ENCODE results near the gene HS6ST2.

HS6ST2 gene

DNA sequence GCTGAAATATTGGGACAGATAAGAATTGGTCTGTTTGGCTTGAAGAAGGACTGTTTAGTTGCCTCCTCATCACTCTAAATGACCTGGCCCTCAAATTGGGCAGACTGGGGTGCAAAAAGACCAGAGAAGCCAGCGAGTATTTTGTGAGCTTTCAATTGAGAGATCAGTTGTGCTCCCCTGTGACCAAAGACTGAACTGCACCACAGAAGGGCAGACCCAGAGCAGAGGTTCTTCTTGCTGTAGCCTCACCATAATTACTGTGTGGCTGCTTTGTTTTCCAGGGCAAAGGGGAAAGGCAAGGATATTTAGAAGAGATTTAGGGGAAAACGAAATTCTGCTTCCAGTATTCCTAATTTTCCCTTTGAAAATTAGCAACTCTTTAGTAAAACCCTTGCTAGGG lies 365.5 kb downstream of the HS6ST2 start:
- no peak for TF ChIP-seq EZH2 (IDR thresholded peaks at IDR 0.05; ENCODE audit: borderline replicate concordance, low read depth, low read length, severe bottlenecking)
- TF ChIP-seq, protein P1, sequence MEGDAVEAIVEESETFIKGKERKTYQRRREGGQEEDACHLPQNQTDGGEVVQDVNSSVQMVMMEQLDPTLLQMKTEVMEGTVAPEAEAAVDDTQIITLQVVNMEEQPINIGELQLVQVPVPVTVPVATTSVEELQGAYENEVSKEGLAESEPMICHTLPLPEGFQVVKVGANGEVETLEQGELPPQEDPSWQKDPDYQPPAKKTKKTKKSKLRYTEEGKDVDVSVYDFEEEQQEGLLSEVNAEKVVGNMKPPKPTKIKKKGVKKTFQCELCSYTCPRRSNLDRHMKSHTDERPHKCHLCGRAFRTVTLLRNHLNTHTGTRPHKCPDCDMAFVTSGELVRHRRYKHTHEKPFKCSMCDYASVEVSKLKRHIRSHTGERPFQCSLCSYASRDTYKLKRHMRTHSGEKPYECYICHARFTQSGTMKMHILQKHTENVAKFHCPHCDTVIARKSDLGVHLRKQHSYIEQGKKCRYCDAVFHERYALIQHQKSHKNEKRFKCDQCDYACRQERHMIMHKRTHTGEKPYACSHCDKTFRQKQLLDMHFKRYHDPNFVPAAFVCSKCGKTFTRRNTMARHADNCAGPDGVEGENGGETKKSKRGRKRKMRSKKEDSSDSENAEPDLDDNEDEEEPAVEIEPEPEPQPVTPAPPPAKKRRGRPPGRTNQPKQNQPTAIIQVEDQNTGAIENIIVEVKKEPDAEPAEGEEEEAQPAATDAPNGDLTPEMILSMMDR (IDR thresholded peaks at IDR 0.05; ENCODE audit: borderline replicate concordance, extremely low read depth, low read length, poor library complexity, severe bottlenecking) = peak; percentile 40
- no peaks in the 10 kb centered on the region for H3K36me3 ChIP-seq (ENCODE audit: insufficient read depth, low read length)
- H3K79me2 ChIP-seq (ENCODE audit: insufficient read depth, low read length) = no peaks in the 10 kb centered on the region
- no peaks in the 10 kb centered on the region for H3K4me1 ChIP-seq (ENCODE audit: insufficient read depth, low read length)
- H3K27ac ChIP-seq (ENCODE audit: low read length) = no peak overlapping the region
- no peak overlapping the region for H3K4me2 ChIP-seq (ENCODE audit: insufficient read depth, low read length)
- H4K20me1 ChIP-seq (ENCODE audit: insufficient read depth, low read length) = no peaks in the 10 kb centered on the region
- no peaks in the 10 kb centered on the region for H3K27me3 ChIP-seq (ENCODE audit: insufficient read depth, low read length, poor library complexity)
- H3K9me3 ChIP-seq (ENCODE audit: insufficient read depth, low read length, severe bottlenecking) = no peaks in the 10 kb centered on the region
- DNase-seq (no peak), ATAC-seq (ENCODE audit: insufficient read depth, low read depth) (0 out of 3 replicates have a peak, but pooled peaks have one; percentile 44)
- no peak overlapping the region for H3K9ac ChIP-seq (ENCODE audit: low read depth, low read length)
- no peak overlapping the region for H2AFZ ChIP-seq (ENCODE audit: low read depth, low read length)
- H3K4me3 ChIP-seq (ENCODE audit: low read depth in 1 of 2, low read length in 2 of 2) = no peak overlapping the region

GRCh38 chrX:132591719-132592275 lies 366.6 kb downstream of the HS6ST2 start:
- H4K20me1 ChIP-seq (ENCODE audit: insufficient read depth, low read length) = no peaks in the 10 kb centered on the region
- no peaks in the 10 kb centered on the region for H3K4me1 ChIP-seq (ENCODE audit: insufficient read depth, low read length)
- H3K9ac ChIP-seq (ENCODE audit: low read depth, low read length) = no peak overlapping the region
- no peak overlapping the region for H3K27ac ChIP-seq (ENCODE audit: low read length)
- H3K36me3 ChIP-seq (ENCODE audit: insufficient read depth, low read length) = no peaks in the 10 kb centered on the region
- no peak overlapping the region for H3K4me3 ChIP-seq (ENCODE audit: low read depth in 1 of 2, low read length in 2 of 2)
- no peaks in the 10 kb centered on the region for H3K79me2 ChIP-seq (ENCODE audit: insufficient read depth, low read length)
- no peaks in the 10 kb centered on the region for H3K9me3 ChIP-seq (ENCODE audit: insufficient read depth, low read length, severe bottlenecking)
- H3K4me2 ChIP-seq (ENCODE audit: insufficient read depth, low read length) = no peak overlapping the region
- no peaks in the 10 kb centered on the region for H3K27me3 ChIP-seq (ENCODE audit: insufficient read depth, low read length, poor library complexity)
- no peak overlapping the region for H2AFZ ChIP-seq (ENCODE audit: low read depth, low read length)
- TF ChIP-seq, protein P1 (IDR thresholded peaks at IDR 0.05; ENCODE audit: borderline replicate concordance, extremely low read depth, low read length, poor library complexity, severe bottlenecking) = no peak
- no peak for TF ChIP-seq EZH2 (IDR thresholded peaks at IDR 0.05; ENCODE audit: borderline replicate concordance, low read depth, low read length, severe bottlenecking)
- DNase-seq (no peak), ATAC-seq (ENCODE audit: insufficient read depth, low read depth) (no peak)

DNA sequence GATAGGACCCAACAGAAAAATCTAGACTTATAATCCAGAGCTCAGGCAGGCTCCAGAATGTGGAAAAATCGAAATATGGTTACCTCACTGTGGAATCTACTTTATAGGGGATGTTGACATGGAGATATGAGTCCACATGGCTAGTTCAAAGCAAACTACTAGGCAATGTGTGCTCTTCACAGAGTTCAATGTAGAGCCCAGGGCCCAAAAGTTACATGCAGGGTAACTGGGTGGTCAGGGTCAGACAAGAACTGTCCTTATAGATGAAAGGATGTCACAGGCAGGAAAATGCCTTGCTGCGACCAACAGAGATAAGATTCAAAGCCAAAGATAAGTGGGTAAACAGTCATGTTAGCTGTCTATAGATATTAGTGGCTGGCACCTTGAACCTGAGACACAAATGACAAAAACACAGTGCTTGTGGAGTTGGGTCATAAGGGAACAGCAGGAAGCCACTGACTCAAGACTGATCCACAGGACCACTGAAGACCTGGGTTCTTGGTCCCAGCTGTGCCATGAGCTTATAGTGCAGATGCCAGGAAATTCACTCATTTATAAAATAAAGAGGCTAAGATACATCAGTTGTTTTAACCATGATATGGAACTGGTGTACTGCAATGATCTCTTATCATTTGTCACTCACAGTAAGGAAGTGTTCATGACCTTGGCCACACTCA lies 367.9 kb downstream of the HS6ST2 start:
- Histone ChIP-seq H3K79me2 (ENCODE audit: insufficient read depth, low read length) (no peaks in the 10 kb centered on the region), H3K9ac (ENCODE audit: low read depth, low read length) (no peak overlapping the region), H3K27ac (ENCODE audit: low read length) (no peak overlapping the region), H3K27me3 (ENCODE audit: insufficient read depth, low read length, poor library complexity) (no peaks in the 10 kb centered on the region), H2AFZ (ENCODE audit: low read depth, low read length) (no peak overlapping the region), H3K4me3 (ENCODE audit: low read depth in 1 of 2, low read length in 2 of 2) (no peak overlapping the region), H3K9me3 (ENCODE audit: insufficient read depth, low read length, severe bottlenecking) (no peaks in the 10 kb centered on the region), H3K4me1 (ENCODE audit: insufficient read depth, low read length) (no peaks in the 10 kb centered on the region), H3K36me3 (ENCODE audit: insufficient read depth, low read length) (no peaks in the 10 kb centered on the region), H3K4me2 (ENCODE audit: insufficient read depth, low read length) (no peak overlapping the region), H4K20me1 (ENCODE audit: insufficient read depth, low read length) (no peaks in the 10 kb centered on the region)
- ATAC-seq (ENCODE audit: insufficient read depth, low read depth) (no peak), DNase-seq (no peak)
- TF ChIP-seq EZH2 (IDR thresholded peaks at IDR 0.05; ENCODE audit: borderline replicate concordance, low read depth, low read length, severe bottlenecking) = no peak
- TF ChIP-seq, protein P1 (IDR thresholded peaks at IDR 0.05; ENCODE audit: borderline replicate concordance, extremely low read depth, low read length, poor library complexity, severe bottlenecking) = no peak
